ENCODE results near the gene COA1.

DNA sequence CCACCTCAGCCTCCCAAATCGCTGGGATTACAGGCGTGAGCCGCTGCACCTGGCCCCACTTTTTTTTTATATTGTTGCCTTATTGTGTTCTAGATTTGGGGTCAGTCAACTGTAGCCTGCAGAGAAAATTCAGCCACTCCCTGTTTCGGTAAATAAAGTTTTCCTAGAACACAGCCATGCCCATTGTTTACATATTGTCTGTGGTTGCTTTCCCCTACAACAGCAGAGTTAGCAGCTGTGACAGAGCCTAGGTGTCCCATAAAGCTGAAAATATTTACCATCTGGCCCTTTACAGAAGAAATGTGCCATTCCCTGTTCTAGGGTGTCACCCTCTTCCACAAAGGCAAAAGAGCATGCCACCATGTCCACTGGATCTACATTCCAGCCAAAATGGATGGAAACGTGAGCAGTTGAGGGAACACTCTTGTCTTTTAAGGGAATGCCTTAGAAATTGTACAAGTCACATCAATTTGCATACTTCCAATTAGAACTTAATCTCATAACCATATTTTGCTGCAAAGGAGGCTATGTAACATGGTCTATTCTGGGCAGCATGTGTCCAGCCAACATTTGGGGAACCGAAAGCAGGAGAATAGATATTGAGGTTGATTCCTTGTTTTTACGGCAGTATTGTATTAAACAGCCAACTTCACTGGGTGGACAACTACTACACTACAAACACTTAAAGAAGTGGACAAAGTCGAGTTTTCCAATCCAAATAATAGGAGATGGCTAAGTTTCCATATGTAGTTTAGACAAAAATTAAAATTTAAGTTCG lies 18.2 kb upstream of the COA1 start:
- TF ChIP-seq, protein P1, sequence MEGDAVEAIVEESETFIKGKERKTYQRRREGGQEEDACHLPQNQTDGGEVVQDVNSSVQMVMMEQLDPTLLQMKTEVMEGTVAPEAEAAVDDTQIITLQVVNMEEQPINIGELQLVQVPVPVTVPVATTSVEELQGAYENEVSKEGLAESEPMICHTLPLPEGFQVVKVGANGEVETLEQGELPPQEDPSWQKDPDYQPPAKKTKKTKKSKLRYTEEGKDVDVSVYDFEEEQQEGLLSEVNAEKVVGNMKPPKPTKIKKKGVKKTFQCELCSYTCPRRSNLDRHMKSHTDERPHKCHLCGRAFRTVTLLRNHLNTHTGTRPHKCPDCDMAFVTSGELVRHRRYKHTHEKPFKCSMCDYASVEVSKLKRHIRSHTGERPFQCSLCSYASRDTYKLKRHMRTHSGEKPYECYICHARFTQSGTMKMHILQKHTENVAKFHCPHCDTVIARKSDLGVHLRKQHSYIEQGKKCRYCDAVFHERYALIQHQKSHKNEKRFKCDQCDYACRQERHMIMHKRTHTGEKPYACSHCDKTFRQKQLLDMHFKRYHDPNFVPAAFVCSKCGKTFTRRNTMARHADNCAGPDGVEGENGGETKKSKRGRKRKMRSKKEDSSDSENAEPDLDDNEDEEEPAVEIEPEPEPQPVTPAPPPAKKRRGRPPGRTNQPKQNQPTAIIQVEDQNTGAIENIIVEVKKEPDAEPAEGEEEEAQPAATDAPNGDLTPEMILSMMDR (IDR thresholded peaks at IDR 0.05), result no peak
- no peak for TF ChIP-seq POLR2A (IDR thresholded peaks at IDR 0.05)

Measured in Peyer's patch (tissue), 4 donors.